Liver (tissue), 9 donors: ENCODE data around the gene PASD1. TPM values are rescaled to one million over a fixed set of nuclear protein-coding genes. Genes with fewer than 3 reads are reported as not detected.

Experiments
- DNase-seq: peaks from one replicate; pipeline ENCODE4 v3.0.0-alpha.2; 2017; ENCODE audit warnings: low spot score
- H3K27ac ChIP-seq, 2 donors: one replicate each; pipeline ENCODE4 v1.7.0; 2013; ENCODE audit warnings: inconsistent platforms in 2 of 2, low read length in 2 of 2, control low read depth in 1 of 2, low read depth in 1 of 2, mild to moderate bottlenecking in 1 of 2
- H3K27me3 ChIP-seq, 4 donors: one replicate each; pipeline versions ENCODE4 v1.6.1 to v1.7.0; 2013; ENCODE audit warnings: low read length in 3 of 4, inconsistent platforms in 1 of 4, mild to moderate bottlenecking in 1 of 4, moderate library complexity in 1 of 4; ENCODE audit not compliant: control insufficient read depth in 4 of 4, insufficient read depth in 4 of 4
- H3K36me3 ChIP-seq, 4 donors: one replicate each; pipeline versions ENCODE4 v1.6.1 to v1.7.0; 2013; ENCODE audit warnings: low read length in 3 of 4, mild to moderate bottlenecking in 3 of 4, low read depth in 1 of 4, moderate library complexity in 1 of 4; ENCODE audit not compliant: control insufficient read depth in 4 of 4, insufficient read depth in 3 of 4
- H3K4me1 ChIP-seq, 4 donors: one replicate each; pipeline versions ENCODE4 v1.6.1 to v1.7.0; 2013; ENCODE audit warnings: low read length in 3 of 4, mild to moderate bottlenecking in 3 of 4, moderate library complexity in 1 of 4; ENCODE audit not compliant: control insufficient read depth in 4 of 4, insufficient read depth in 4 of 4
- H3K4me3 ChIP-seq, 3 donors: one replicate each; pipeline versions ENCODE4 v1.6.1 to v1.7.0; 2013; ENCODE audit warnings: low read length in 3 of 3, control low read depth in 1 of 3, low read depth in 1 of 3, mild to moderate bottlenecking in 1 of 3
- H3K9ac ChIP-seq, 2 donors: one replicate each; pipeline ENCODE4 v1.7.0; 2013; ENCODE audit warnings: low read length in 2 of 2, mild to moderate bottlenecking in 2 of 2, moderate library complexity in 2 of 2, control low read depth in 1 of 2, low read depth in 1 of 2
- H3K9me3 ChIP-seq, 4 donors: one replicate each; pipeline versions ENCODE4 v1.6.1 to v1.7.0; 2013; ENCODE audit warnings: low read length in 3 of 4; ENCODE audit not compliant: control insufficient read depth in 4 of 4
- ATF3 ChIP-seq: IDR thresholded peaks from 2 replicates; pipeline ENCODE4 v1.6.1; 2016; ENCODE audit warnings: antibody characterized with exemption
- CTCF ChIP-seq: fragments of 150-350 bp; IDR thresholded peaks from 2 replicates; pipeline ENCODE4 v1.5.1; 2017; ENCODE audit warnings: improper control_type of control experiment, low read depth, low read length; ENCODE audit not compliant: missing input control
- EGR1 ChIP-seq, 2 donors: IDR thresholded peaks; 2 replicates each; pipeline ENCODE4 v1.6.1; 2016 to 2018; ENCODE audit warnings: antibody characterized with exemption in 2 of 2, low read depth in 2 of 2
- FOXA1 ChIP-seq: IDR thresholded peaks from 2 replicates; pipeline ENCODE4 v1.6.1; 2016; ENCODE audit warnings: antibody characterized with exemption
- FOXA2 ChIP-seq: IDR thresholded peaks from 2 replicates; pipeline ENCODE4 v1.6.1; 2016; ENCODE audit warnings: antibody characterized with exemption
- GABPA ChIP-seq, 2 donors: IDR thresholded peaks in 1 of 2; conservative IDR thresholded peaks in 1 of 2; 2 replicates each; pipeline ENCODE4 v1.6.1; 2016; ENCODE audit warnings: antibody characterized with exemption in 2 of 2, mild to moderate bottlenecking in 1 of 2, moderate library complexity in 1 of 2
- HNF4A ChIP-seq, 2 donors: conservative IDR thresholded peaks; 2 replicates each; pipeline ENCODE4 v1.6.1; 2016; ENCODE audit warnings: antibody characterized with exemption in 2 of 2, mild to moderate bottlenecking in 2 of 2
- JUND ChIP-seq, 2 donors: IDR thresholded peaks; 2 replicates each; pipeline ENCODE4 v1.6.1; 2016; ENCODE audit warnings: antibody characterized with exemption in 2 of 2
- MAX ChIP-seq: IDR thresholded peaks from 2 replicates; pipeline ENCODE4 v1.6.1; 2016; ENCODE audit warnings: antibody characterized with exemption
- NR2F2 ChIP-seq: IDR thresholded peaks from 2 replicates; pipeline ENCODE4 v1.6.1; 2016; ENCODE audit warnings: antibody characterized with exemption
- RAD21 ChIP-seq, 2 donors: IDR thresholded peaks; 2 replicates each; pipeline ENCODE4 v1.6.1; 2016; ENCODE audit warnings: antibody characterized with exemption in 2 of 2, mild to moderate bottlenecking in 2 of 2
- REST ChIP-seq: IDR thresholded peaks from 2 replicates; pipeline ENCODE4 v1.6.1; 2016; ENCODE audit warnings: antibody characterized with exemption, mild to moderate bottlenecking
- RXRA ChIP-seq, 2 donors: IDR thresholded peaks; 2 replicates each; pipeline ENCODE4 v1.6.1; 2017 to 2018; ENCODE audit warnings: antibody characterized with exemption in 2 of 2, mild to moderate bottlenecking in 1 of 2
- SP1 ChIP-seq: IDR thresholded peaks from 2 replicates; pipeline ENCODE4 v1.6.1; 2018; ENCODE audit warnings: antibody characterized with exemption, mild to moderate bottlenecking
- YY1 ChIP-seq: IDR thresholded peaks from 2 replicates; pipeline ENCODE4 v1.6.1; 2016; ENCODE audit warnings: antibody characterized with exemption, mild to moderate bottlenecking
- ZBTB33 ChIP-seq: IDR thresholded peaks from 2 replicates; pipeline ENCODE4 v1.6.1; 2016; ENCODE audit warnings: antibody characterized with exemption
- WGBS: extraction: QIAGEN DNeasy Blood & Tissue Kit; methylation state at CpG from one replicate; pipeline ENCODE4 v1.1.7; 2013; 5-methylcytosine and 5-hydroxymethylcytosine counted together
- polyA plus RNA-seq, 2 donors: library from polyadenylated mRNA; stranded (reverse) in 1 of 2; unstranded in 1 of 2; fragments of 200-250 nt in 1 of 2; fragments of >200 nt in 1 of 2; fragmentation: Nextera tagmentation in 1 of 2; extraction: Ambion mirVana in 1 of 2; gene quantifications; one replicate each; pipeline versions ENCODE4 v1.2.1 to v1.2.3, GENCODE V29; 2013 to 2015
- total RNA-seq, 2 donors: library from RNA; depleted of rRNA; stranded (reverse); fragments of >200 nt; gene quantifications; one replicate each; pipeline ENCODE4 v1.2.3, GENCODE V29; 2014
- donor health status: healthy.
- donor health status: healthy.
- donor health status: healthy.
- donor health status: healthy.
- donor health status: healthy.

The PASD1 gene
- total and polyA plus RNA-seq, 4 donors, result not detected

- TF ChIP-seq RXRA (IDR thresholded peaks at IDR 0.05) (no peak), FOXA1 (no peak), JUND (IDR thresholded peaks at IDR 0.05) (no peak), NR2F2 (no peak)
Measured at GRCh38 chrX:151723156-151723760, 159.8 kb downstream of the PASD1 start (continued).

GRCh38 chrX:151724563-151725337, 161.3 kb downstream of the PASD1 start:
- WGBS, result 42% methylated on average over 7 of the region's 7 CpGs
- peaks cover 0 to 12% (median 3%) of the 10 kb centered on the region in 4 donors for H3K4me1 ChIP-seq
- no peak for DNase-seq
- no peak overlapping the region for H3K4me3 ChIP-seq
- no peak overlapping the region for H3K9ac ChIP-seq
- no peaks in the 10 kb centered on the region for H3K27me3 ChIP-seq
- no peak for TF ChIP-seq FOXA2
- no peak for TF ChIP-seq SP1
- no peak for TF ChIP-seq REST
- no peak for TF ChIP-seq ZBTB33
- no peak for TF ChIP-seq JUND (IDR thresholded peaks at IDR 0.05)
- no peak for TF ChIP-seq CTCF
- no peak for TF ChIP-seq NR2F2
- TF ChIP-seq RXRA (IDR thresholded peaks at IDR 0.05), result no peak
- no peak for TF ChIP-seq EGR1 (IDR thresholded peaks at IDR 0.05; ENCODE audit: low read depth in 2 of 2)
- no peak for TF ChIP-seq RAD21 (IDR thresholded peaks at IDR 0.05)
- TF ChIP-seq ATF3, result no peak
- no peak for TF ChIP-seq HNF4A (conservative IDR thresholded peaks at IDR 0.05)
- TF ChIP-seq MAX, result no peak
- no peak for TF ChIP-seq FOXA1
- no peak for TF ChIP-seq GABPA (IDR thresholded peaks at IDR 0.05 in 1 of 2, conservative IDR thresholded peaks at IDR 0.05 in 1 of 2)
- TF ChIP-seq YY1, result no peak
- no peak overlapping the region for H3K27ac ChIP-seq
- H3K36me3 ChIP-seq, result no peaks in the 10 kb centered on the region
- H3K9me3 ChIP-seq, result no peaks in the 10 kb centered on the region
